SK-N-SH (cell line): ENCODE data around the gene ISM1. TPM values are rescaled to one million over a fixed set of nuclear protein-coding genes. Genes with fewer than 3 reads are reported as not detected.

Experiments used
- CTCF ChIA-PET: fragments of 300-600, 350-600 bp; formaldehyde crosslinking; extraction: SDS; loops from one replicate; lab custom pipeline; 2021; lab: Yijun Ruan, JAX
- POLR2A ChIA-PET: fragments of 350-600 bp; sonication (Branson Sonifier 250); formaldehyde crosslinking; extraction: SDS; loops from one replicate; lab custom pipeline; 2020; ENCODE audit warnings: antibody characterized with exemption, inconsistent platforms; lab: Yijun Ruan, JAX
- DNase-seq: peaks from one replicate; pipeline ENCODE4 v3.0.0; 2012
- H2AFZ ChIP-seq: fragments of 200-600 bp; sonication (generic); 2 replicates; pipeline ENCODE4 v1.8.1; 2016; ENCODE audit warnings: antibody characterized with exemption, mild to moderate bottlenecking, low read depth
- H3F3A ChIP-seq: fragments of 200-600 bp; sonication (generic); replicated peaks from 2 replicates; pipeline ENCODE3; 2016; ENCODE audit warnings: antibody characterized with exemption, mild to moderate bottlenecking; ENCODE audit not compliant: insufficient read depth
- H3K27ac ChIP-seq, 2 experiments: fragments of 200-500 bp in 1 of 2; fragments of 200-600 bp in 1 of 2; sonication (Bioruptor generic) in 1 of 2; sonication (generic), shearing (Covaris generic) in 1 of 2; 2 replicates each; pipeline versions ENCODE4 v1.5.1 to v1.6.1; 2014 to 2016; ENCODE audit warnings: low read depth in 2 of 2, inconsistent platforms in 1 of 2, low read length in 1 of 2, mild to moderate bottlenecking in 1 of 2, mixed read lengths in 1 of 2
- H3K27me3 ChIP-seq: fragments of 200-600 bp; sonication (generic), shearing (Covaris generic); 2 replicates; pipeline ENCODE4 v1.6.1; 2016; ENCODE audit warnings: mixed run types; ENCODE audit not compliant: insufficient read depth
- H3K36me3 ChIP-seq, 2 experiments: fragments of 200-500 bp in 1 of 2; fragments of 200-600 bp in 1 of 2; sonication (Bioruptor generic) in 1 of 2; sonication (generic) in 1 of 2; replicated peaks in 1 of 2; 2 replicates each; pipeline versions ENCODE3 to v1.5.1; 2014 to 2016; ENCODE audit warnings: low read length in 1 of 2, mild to moderate bottlenecking in 1 of 2; ENCODE audit not compliant: insufficient read depth in 2 of 2, control insufficient read depth in 1 of 2
- H3K4me1 ChIP-seq, 2 experiments: fragments of 200-500 bp in 1 of 2; fragments of 200-600 bp in 1 of 2; sonication (Bioruptor generic) in 1 of 2; sonication (generic), shearing (Covaris generic) in 1 of 2; 2 replicates each; pipeline versions ENCODE4 v1.5.1 to v1.6.1; 2014 to 2016; ENCODE audit warnings: low read depth in 1 of 2, low read length in 1 of 2, mixed run types in 1 of 2; ENCODE audit not compliant: insufficient read depth in 2 of 2, control insufficient read depth in 1 of 2
- H3K4me2 ChIP-seq: fragments of 200-600 bp; sonication (generic), shearing (Covaris generic); 2 replicates; pipeline ENCODE4 v1.6.1; 2017; ENCODE audit warnings: mixed run types
- H3K4me3 ChIP-seq, 2 experiments: fragments of 200-500 bp in 1 of 2; fragments of 200-600 bp in 1 of 2; sonication (Bioruptor generic) in 1 of 2; sonication (generic), shearing (Covaris generic) in 1 of 2; 2 replicates each; pipeline versions ENCODE4 v1.5.1 to v1.8.1; 2014 to 2016; ENCODE audit warnings: low read depth in 2 of 2, inconsistent platforms in 1 of 2, low read length in 1 of 2, mild to moderate bottlenecking in 1 of 2, mixed read lengths in 1 of 2, moderate library complexity in 1 of 2
- H3K79me2 ChIP-seq: fragments of 200-600 bp; sonication (generic); 2 replicates; pipeline ENCODE4 v1.8.1; 2017; ENCODE audit warnings: mild to moderate bottlenecking; ENCODE audit not compliant: insufficient read depth
- H3K9ac ChIP-seq: fragments of 200-600 bp; sonication (generic); 2 replicates; pipeline ENCODE4 v1.6.1; 2017; ENCODE audit warnings: mixed run types
- H3K9me2 ChIP-seq: fragments of 200-600 bp; sonication (generic); 2 replicates; pipeline ENCODE4 v1.6.1; 2017; ENCODE audit warnings: mixed run types
- H3K9me3 ChIP-seq: fragments of 200-600 bp; sonication (generic); 2 replicates; pipeline ENCODE4 v1.6.1; 2017; ENCODE audit warnings: mixed run types, mild to moderate bottlenecking, moderate library complexity
- H4K20me1 ChIP-seq: fragments of 200-600 bp; sonication (generic); 2 replicates; pipeline ENCODE4 v1.6.1; 2017; ENCODE audit warnings: mild to moderate bottlenecking, mixed run types; ENCODE audit not compliant: insufficient read depth
- CHD2 ChIP-seq: fragments of 150-350 bp; IDR thresholded peaks from 2 replicates; pipeline ENCODE4 v1.6.1; 2018; ENCODE audit warnings: low read length; ENCODE audit not compliant: partially characterized antibody
- CTCF ChIP-seq: fragments of 200-600 bp; sonication (generic); IDR thresholded peaks from 2 replicates; pipeline ENCODE4 v1.6.1; 2017; ENCODE audit warnings: antibody characterized with exemption, mild to moderate bottlenecking, moderate library complexity
- ELF1 ChIP-seq: IDR thresholded peaks from 2 replicates; pipeline ENCODE4 v1.4.0; 2012
- FOXM1 ChIP-seq: IDR thresholded peaks from 2 replicates; pipeline ENCODE4 v1.4.0; 2012; ENCODE audit warnings: low read depth, mild to moderate bottlenecking
- GATA2 ChIP-seq: sonication (generic); formaldehyde crosslinking; IDR thresholded peaks from 2 replicates; pipeline ENCODE4 v1.5.0; 2020; ENCODE audit warnings: mild to moderate bottlenecking, missing genetic modification reagents
- IRF3 ChIP-seq: fragments of 150-350 bp; IDR thresholded peaks from 2 replicates; pipeline ENCODE4 v1.6.1; 2016; ENCODE audit warnings: mild to moderate bottlenecking, low read depth, low read length
- MXI1 ChIP-seq: IDR thresholded peaks from 2 replicates; pipeline ENCODE4 v1.6.1; 2012; ENCODE audit warnings: mild to moderate bottlenecking, low read depth, low read length, improper control_type of control experiment
- NRF1 ChIP-seq: IDR thresholded peaks from 2 replicates; pipeline ENCODE4 v1.6.1; 2012; ENCODE audit warnings: low read depth, mild to moderate bottlenecking, low read length
- PBX3 ChIP-seq: IDR thresholded peaks from 2 replicates; pipeline ENCODE4; 2012
- SIN3A ChIP-seq: IDR thresholded peaks from 2 replicates; pipeline ENCODE4 v1.6.1; 2012; ENCODE audit warnings: low read depth, mild to moderate bottlenecking, low read length, moderate library complexity, borderline replicate concordance
- YY1 ChIP-seq: IDR thresholded peaks from 2 replicates; pipeline ENCODE4 v1.4.0; 2012; ENCODE audit warnings: low read depth, mild to moderate bottlenecking
- ZBTB33 ChIP-seq: IDR thresholded peaks from 2 replicates; pipeline ENCODE4 v1.4.0; 2012; ENCODE audit warnings: low read depth, borderline replicate concordance
- WGBS: methylation state at CpG from one replicate; pipeline ENCODE4 v1.1.6; 2017; ENCODE audit warnings: low lambda C conversion rate; 5-methylcytosine and 5-hydroxymethylcytosine counted together
- polyA plus RNA-seq, 3 experiments: library from polyadenylated mRNA; depleted of rRNA; stranded (reverse); fragments of >200 nt; gene quantifications; 2 replicates each; pipeline ENCODE4 v1.2.3, GENCODE V29; 2012

The ISM1 gene
- polyA plus RNA-seq, 1 of the 3 experiments (the other 2 are of a cell fraction): not detected

- no peaks in the 10 kb centered on the region for H3K9me3 ChIP-seq
- no peak overlapping the region for H3K4me3 ChIP-seq
- ChIA-PET CTCF (interaction anchor here (1.0 kb wide), 1 partner anchor 15 kb away, joined by 3 read pairs; no protein-coding TSS in a partner anchor), POLR2A (no interaction called here)
- H3K27me3 ChIP-seq: no peaks in the 10 kb centered on the region; the same call in 1 of the 2 replicates
- no peak for DNase-seq
- WGBS: 3% methylated on average over 1 of the region's 1 CpG
- no peaks in the 10 kb centered on the region for H3K36me3 ChIP-seq
- H4K20me1 ChIP-seq: no peaks in the 10 kb centered on the region
- no peaks in the 10 kb centered on the region for H3F3A ChIP-seq
- H3K4me2 ChIP-seq: no peak overlapping the region
- H3K9me2 ChIP-seq: no peaks in the 10 kb centered on the region
- no peak overlapping the region for H3K27ac ChIP-seq
- H3K79me2 ChIP-seq: no peaks in the 10 kb centered on the region
- no peak overlapping the region for H3K9ac ChIP-seq
- H2AFZ ChIP-seq: no peak overlapping the region
- no peaks in the 10 kb centered on the region for H3K4me1 ChIP-seq
- TF ChIP-seq CTCF: no peak
- no peak for TF ChIP-seq FOXM1
- TF ChIP-seq YY1: no peak
- TF ChIP-seq IRF3: no peak
- TF ChIP-seq ZBTB33: no peak
- TF ChIP-seq CHD2: no peak
- no peak for TF ChIP-seq PBX3
- no peak for TF ChIP-seq SIN3A
- no peak for TF ChIP-seq GATA2 (CRISPR knock-in tag)
- TF ChIP-seq MXI1: no peak
- no peak for TF ChIP-seq NRF1
- TF ChIP-seq ELF1: no peak
- TF ChIP-seq, all 33 proteins: peak for 0
These were observed 96.4 kb downstream of the ISM1 start for GRCh38 chr20:13317439-13317838.
